ENCODE measurements around the gene MTHFD1L. TPM values are rescaled to one million over a fixed set of nuclear protein-coding genes. Genes with fewer than 3 reads are reported as not detected.
A peak's percentile ranks its signal among the peaks of the same experiment; 100 is the strongest.
"Not testable (repeated sequence)": the region's sequence is repeated elsewhere in the genome, so short reads cannot be mapped to it uniquely, and the experiment has no call there.

MTHFD1L gene
- total RNA-seq, 1 donor from 2014 or later = 32.5 TPM

- DNase-seq (ENCODE audit: low spot score) = no peak
- no peaks in the 10 kb centered on the region for H4K20me1 ChIP-seq (ENCODE audit: low read depth)
- no peaks in the 10 kb centered on the region for H3K9me3 ChIP-seq (ENCODE audit: low read depth)
- H3K4me3 ChIP-seq = no peak overlapping the region
- H3K4me2 ChIP-seq = no peak overlapping the region
- H3K4me3 Mint-ChIP-seq = no peak overlapping the region
- no peaks in the 10 kb centered on the region for H3F3A ChIP-seq (ENCODE audit: low read depth)
- TF ChIP-seq EZH2phosphoT487 (IDR thresholded peaks at IDR 0.05) (no peak), CTCF (IDR thresholded peaks at IDR 0.05) (no peak), EZH2 (IDR thresholded peaks at IDR 0.05) (no peak)
- H3K79me2 ChIP-seq (ENCODE audit: low read depth) = no peaks in the 10 kb centered on the region
- peaks cover 10% of the 10 kb centered on the region for H3K9me3 Mint-ChIP-seq
- H3K27me3 Mint-ChIP-seq (ENCODE audit: insufficient read depth, low read depth) = peaks cover 5% of the 10 kb centered on the region
- peak overlapping the region; percentile 93 for H3K27ac Mint-ChIP-seq
- no peak overlapping the region for H2AFZ ChIP-seq (replicated peaks)
- no peaks in the 10 kb centered on the region for H3K27me3 ChIP-seq
- peaks cover 14% of the 10 kb centered on the region for H3K4me1 ChIP-seq
- peaks cover 77% of the 10 kb centered on the region for H3K4me1 Mint-ChIP-seq
- no peak overlapping the region for H3K9ac ChIP-seq
- H3K36me3 Mint-ChIP-seq = peaks cover 41% of the 10 kb centered on the region
- no peaks in the 10 kb centered on the region for H3K36me3 ChIP-seq
- H3K27ac ChIP-seq = no peak overlapping the region
These were observed 171.6 kb downstream of the MTHFD1L start for GRCh38 chr6:151036869-151037680.

- Histone ChIP-seq H3K36me3 (no peaks in the 10 kb centered on the region), H4K20me1 (ENCODE audit: low read depth) (no peaks in the 10 kb centered on the region), H3F3A (ENCODE audit: low read depth) (no peaks in the 10 kb centered on the region), H2AFZ (replicated peaks) (no peak overlapping the region), H3K9ac (no peak overlapping the region), H3K27ac (no peak overlapping the region), H3K9me3 (ENCODE audit: low read depth) (no peaks in the 10 kb centered on the region), H3K4me3 (no peak overlapping the region), H3K4me2 (no peak overlapping the region), H3K79me2 (ENCODE audit: low read depth) (no peaks in the 10 kb centered on the region), H3K4me1 (peaks cover 14% of the 10 kb centered on the region), H3K27me3 (no peaks in the 10 kb centered on the region)
- Mint-ChIP-seq H3K27me3 (ENCODE audit: insufficient read depth, low read depth) (peaks cover 5% of the 10 kb centered on the region), H3K9me3 (peaks cover 7% of the 10 kb centered on the region), H3K4me3 (no peak overlapping the region), H3K4me1 (peaks cover 78% of the 10 kb centered on the region), H3K27ac (peak overlapping the region; percentile 55), H3K36me3 (peaks cover 31% of the 10 kb centered on the region)
- no peak for DNase-seq (ENCODE audit: low spot score)
- no peak for TF ChIP-seq CTCF (IDR thresholded peaks at IDR 0.05)
- TF ChIP-seq EZH2phosphoT487 (IDR thresholded peaks at IDR 0.05) = no peak
- no peak for TF ChIP-seq EZH2 (IDR thresholded peaks at IDR 0.05)
These were observed 173.1 kb downstream of the MTHFD1L start for GRCh38 chr6:151038616-151039015.

- H3K9ac ChIP-seq; H3K27me3 Mint-ChIP-seq (ENCODE audit: insufficient read depth, low read depth); H3K27me3 ChIP-seq; H3K9me3 Mint-ChIP-seq; H3K36me3 ChIP-seq; H3K4me3 ChIP-seq; H3K4me3 Mint-ChIP-seq; H4K20me1 ChIP-seq (ENCODE audit: low read depth); H2AFZ ChIP-seq (replicated peaks); H3K4me2 ChIP-seq; H3K27ac ChIP-seq; H3K9me3 ChIP-seq (ENCODE audit: low read depth); DNase-seq (ENCODE audit: low spot score); H3K79me2 ChIP-seq (ENCODE audit: low read depth): not testable (repeated sequence)
- H3K36me3 Mint-ChIP-seq = peaks cover 30% of the 10 kb centered on the region
- H3K27ac Mint-ChIP-seq = peak overlapping the region; percentile 81
- H3K4me1 Mint-ChIP-seq = peaks cover 79% of the 10 kb centered on the region
- H3K4me1 ChIP-seq = peaks cover 18% of the 10 kb centered on the region
- peaks cover 17% of the 10 kb centered on the region for H3F3A ChIP-seq (ENCODE audit: low read depth)
These were observed 175.5 kb downstream of the MTHFD1L start for GRCh38 chr6:151040888-151041521.

GRCh38 chr6:151041686-151042085, 176.2 kb downstream of the MTHFD1L start:
- peaks cover 18% of the 10 kb centered on the region for H3K4me1 ChIP-seq
- no peak overlapping the region for H2AFZ ChIP-seq (replicated peaks)
- H3K9ac ChIP-seq = no peak overlapping the region
- H3K27me3 ChIP-seq = no peaks in the 10 kb centered on the region
- H3K9me3 ChIP-seq (ENCODE audit: low read depth) = no peaks in the 10 kb centered on the region
- no peaks in the 10 kb centered on the region for H3K79me2 ChIP-seq (ENCODE audit: low read depth)
- no peaks in the 10 kb centered on the region for H3K36me3 ChIP-seq
- no peak overlapping the region for H3K4me2 ChIP-seq
- H3F3A ChIP-seq (ENCODE audit: low read depth) = peaks cover 17% of the 10 kb centered on the region
- TF ChIP-seq EZH2phosphoT487 (IDR thresholded peaks at IDR 0.05) (no peak), EZH2 (IDR thresholded peaks at IDR 0.05) (no peak)
- no peak for DNase-seq (ENCODE audit: low spot score)
- H3K27ac ChIP-seq = no peak overlapping the region
- Mint-ChIP-seq H3K9me3 (peaks cover 7% of the 10 kb centered on the region), H3K4me1 (peaks cover 78% of the 10 kb centered on the region), H3K36me3 (peaks cover 26% of the 10 kb centered on the region), H3K27me3 (ENCODE audit: insufficient read depth, low read depth) (peaks cover 2% of the 10 kb centered on the region), H3K27ac (peak overlapping the region; percentile 81), H3K4me3 (no peak overlapping the region)
- no peak overlapping the region for H3K4me3 ChIP-seq
- H4K20me1 ChIP-seq (ENCODE audit: low read depth) = no peaks in the 10 kb centered on the region

GRCh38 chr6:151042911-151043330, 177.4 kb downstream of the MTHFD1L start:
- not testable (repeated sequence) for H3K4me3 Mint-ChIP-seq; H3K9me3 Mint-ChIP-seq; H3K27ac ChIP-seq; H3K27ac Mint-ChIP-seq; H3K79me2 ChIP-seq (ENCODE audit: low read depth); DNase-seq (ENCODE audit: low spot score); H3K27me3 ChIP-seq; H3K4me2 ChIP-seq; H3K36me3 ChIP-seq; H4K20me1 ChIP-seq (ENCODE audit: low read depth); H3K9ac ChIP-seq; H3K4me3 ChIP-seq; H3K27me3 Mint-ChIP-seq (ENCODE audit: insufficient read depth, low read depth); H2AFZ ChIP-seq (replicated peaks); H3K9me3 ChIP-seq (ENCODE audit: low read depth)
- Histone ChIP-seq H3K4me1 (peaks cover 18% of the 10 kb centered on the region), H3F3A (ENCODE audit: low read depth) (peaks cover 17% of the 10 kb centered on the region)
- Mint-ChIP-seq H3K4me1 (peaks cover 74% of the 10 kb centered on the region), H3K36me3 (peaks cover 22% of the 10 kb centered on the region)
